ENCODE results near the gene B4GALNT2. TPM values are rescaled to one million over a fixed set of nuclear protein-coding genes. Genes with fewer than 3 reads are reported as not detected.
"Not testable (repeated sequence)": the region's sequence is repeated elsewhere in the genome, so short reads cannot be mapped to it uniquely, and the experiment has no call there.

B4GALNT2 gene
- total RNA-seq, 2 donors from 2014 or later = not detected

GRCh38 chr17:49101054-49101534, 31.5 kb upstream of the B4GALNT2 start:
- H3K36me3 ChIP-seq (replicated peaks in 1 of 2; ENCODE audit: insufficient read depth in 1 of 2, low read depth in 2 of 2) = no peaks in the 10 kb centered on the region
- H3K27ac ChIP-seq = peak overlapping the region in 1 of 4 donors; percentile 9
- 41 to 46% methylated on average over 4 of the region's 4 CpGs for WGBS, 2 donors
- TF ChIP-seq, protein P1, sequence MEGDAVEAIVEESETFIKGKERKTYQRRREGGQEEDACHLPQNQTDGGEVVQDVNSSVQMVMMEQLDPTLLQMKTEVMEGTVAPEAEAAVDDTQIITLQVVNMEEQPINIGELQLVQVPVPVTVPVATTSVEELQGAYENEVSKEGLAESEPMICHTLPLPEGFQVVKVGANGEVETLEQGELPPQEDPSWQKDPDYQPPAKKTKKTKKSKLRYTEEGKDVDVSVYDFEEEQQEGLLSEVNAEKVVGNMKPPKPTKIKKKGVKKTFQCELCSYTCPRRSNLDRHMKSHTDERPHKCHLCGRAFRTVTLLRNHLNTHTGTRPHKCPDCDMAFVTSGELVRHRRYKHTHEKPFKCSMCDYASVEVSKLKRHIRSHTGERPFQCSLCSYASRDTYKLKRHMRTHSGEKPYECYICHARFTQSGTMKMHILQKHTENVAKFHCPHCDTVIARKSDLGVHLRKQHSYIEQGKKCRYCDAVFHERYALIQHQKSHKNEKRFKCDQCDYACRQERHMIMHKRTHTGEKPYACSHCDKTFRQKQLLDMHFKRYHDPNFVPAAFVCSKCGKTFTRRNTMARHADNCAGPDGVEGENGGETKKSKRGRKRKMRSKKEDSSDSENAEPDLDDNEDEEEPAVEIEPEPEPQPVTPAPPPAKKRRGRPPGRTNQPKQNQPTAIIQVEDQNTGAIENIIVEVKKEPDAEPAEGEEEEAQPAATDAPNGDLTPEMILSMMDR (IDR thresholded peaks at IDR 0.05) = no peak
- no peaks in the 10 kb centered on the region for H3K27me3 ChIP-seq
- H3K9me3 ChIP-seq = no peaks in the 10 kb centered on the region
- H3K4me1 ChIP-seq = peaks cover 16% of the 10 kb centered on the region
- DNase-seq = peak; percentile 41 to 84 (median 66)
- intact Hi-C loops (cut with DNase I) = no loop called here
- peak; percentile 97 for ATAC-seq
- H3K4me3 ChIP-seq = no peak overlapping the region

DNA sequence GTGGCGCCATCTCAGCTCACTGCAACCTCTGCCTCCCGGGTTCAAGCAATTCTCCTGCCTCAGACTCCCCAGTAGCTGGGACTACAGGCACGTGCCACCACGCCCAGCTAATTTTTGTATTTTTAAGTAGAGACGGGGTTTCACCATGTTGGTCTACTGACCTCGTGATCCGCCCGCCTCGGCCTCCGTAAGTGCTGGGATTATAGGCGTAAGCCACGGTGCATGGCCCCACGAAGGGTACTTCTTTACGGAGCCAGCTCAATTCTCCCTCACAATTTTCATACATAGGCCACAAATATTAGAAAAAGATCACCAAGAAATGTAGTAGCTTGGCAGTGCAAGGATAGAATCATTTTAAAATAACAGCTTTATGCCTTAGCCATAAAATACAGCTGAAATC, 29.2 kb upstream of the B4GALNT2 start:
- H3K4me3 ChIP-seq; H3K36me3 ChIP-seq (replicated peaks in 1 of 2; ENCODE audit: insufficient read depth in 1 of 2, low read depth in 2 of 2); intact Hi-C loops (cut with DNase I); H3K27me3 ChIP-seq; DNase-seq; ATAC-seq; H3K27ac ChIP-seq; H3K9me3 ChIP-seq: not testable (repeated sequence)
- peaks cover 38% of the 10 kb centered on the region for H3K4me1 ChIP-seq
- WGBS, 2 donors = 95 to 97% methylated on average over 14 of the region's 14 CpGs

- WGBS, 2 donors = 89 to 92% methylated on average over 8 of the region's 8 CpGs
- Histone ChIP-seq H3K9me3 (no peaks in the 10 kb centered on the region), H3K36me3 (replicated peaks in 1 of 2; ENCODE audit: insufficient read depth in 1 of 2, low read depth in 2 of 2) (no peaks in the 10 kb centered on the region), H3K27me3 (no peaks in the 10 kb centered on the region), H3K4me3 (no peak overlapping the region), H3K4me1 (peaks cover 49% of the 10 kb centered on the region), H3K27ac (no peak overlapping the region)
- DNase-seq (no peak), ATAC-seq (no peak)
- TF ChIP-seq, protein P1 (IDR thresholded peaks at IDR 0.05) = no peak
- TF ChIP-seq POLR2A (IDR thresholded peaks at IDR 0.05) = no peak
- intact Hi-C loops (cut with DNase I) = no loop called here
These were observed 28.0 kb upstream of the B4GALNT2 start for GRCh38 chr17:49104511-49105074.

GRCh38 chr17:49106321-49107210, 26.0 kb upstream of the B4GALNT2 start:
- WGBS, 2 donors = 29 to 41% methylated on average over 5 of the region's 5 CpGs
- TF ChIP-seq POLR2A (IDR thresholded peaks at IDR 0.05) = no peak
- TF ChIP-seq, protein P1 (IDR thresholded peaks at IDR 0.05) = no peak
- DNase-seq (peak in 3 of 4 donors; percentile 7 to 33 (median 22)), ATAC-seq (peak; percentile 79)
- Histone ChIP-seq H3K4me3 (no peak overlapping the region), H3K4me1 (peaks cover 41% of the 10 kb centered on the region), H3K36me3 (replicated peaks in 1 of 2; ENCODE audit: insufficient read depth in 1 of 2, low read depth in 2 of 2) (no peaks in the 10 kb centered on the region), H3K27me3 (no peaks in the 10 kb centered on the region), H3K9me3 (no peaks in the 10 kb centered on the region), H3K27ac (peak overlapping the region in 1 of 4 donors; percentile 27)
- intact Hi-C loops (cut with DNase I) = no loop called here

DNA sequence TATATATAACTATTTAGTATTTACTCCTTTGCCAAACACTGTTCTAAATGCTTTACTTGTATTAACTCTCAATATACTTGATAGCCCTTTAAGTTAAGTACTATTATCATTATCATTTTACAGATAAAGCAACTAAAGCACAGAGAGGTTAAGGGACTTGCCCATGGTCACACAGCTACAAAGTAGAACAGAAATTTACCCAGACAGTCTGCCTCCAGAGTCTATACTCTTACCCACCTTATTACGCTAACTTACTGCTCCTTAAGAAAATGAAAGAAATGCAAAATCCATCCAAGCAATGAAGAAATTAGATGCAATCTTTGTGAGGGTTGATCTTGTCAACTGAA, 25.4 kb upstream of the B4GALNT2 start:
- WGBS, 2 donors = 85 to 100% methylated on average over 1 of the region's 1 CpG
- H3K4me3 ChIP-seq = no peak overlapping the region
- H3K4me1 ChIP-seq = peaks cover 37% of the 10 kb centered on the region
- intact Hi-C loops (cut with DNase I) = no loop called here
- H3K9me3 ChIP-seq = no peaks in the 10 kb centered on the region
- H3K27ac ChIP-seq = no peak overlapping the region
- ATAC-seq (no peak), DNase-seq (no peak)
- H3K27me3 ChIP-seq = no peaks in the 10 kb centered on the region
- no peaks in the 10 kb centered on the region for H3K36me3 ChIP-seq (replicated peaks in 1 of 2; ENCODE audit: insufficient read depth in 1 of 2, low read depth in 2 of 2)
- TF ChIP-seq, protein P1 (IDR thresholded peaks at IDR 0.05) = no peak
- TF ChIP-seq POLR2A (IDR thresholded peaks at IDR 0.05) = no peak
